ENCODE results near the gene SMPDL3B.
"Not testable (repeated sequence)": the region's sequence is repeated elsewhere in the genome, so short reads cannot be mapped to it uniquely, and the experiment has no call there.

The SMPDL3B gene

DNA sequence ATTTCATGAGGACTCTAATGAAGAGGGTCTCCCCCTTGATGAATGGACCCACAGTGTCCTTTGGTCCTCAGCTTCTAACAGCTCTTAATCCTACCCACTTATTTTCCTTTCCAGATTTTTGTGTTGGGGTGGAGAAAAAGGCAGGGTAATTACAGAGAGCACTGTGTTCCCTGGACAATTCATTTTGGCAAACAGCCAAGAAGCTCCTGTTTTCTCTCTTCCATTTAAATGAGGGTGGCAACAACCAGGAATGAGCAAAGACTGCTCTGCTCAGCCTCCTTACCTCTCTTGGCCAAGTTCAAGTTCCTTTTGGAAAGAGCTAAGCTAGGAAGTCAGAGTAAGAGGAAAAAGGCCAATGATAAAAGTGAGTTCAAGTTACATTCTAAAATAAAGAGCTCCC lies 36.9 kb downstream of the SMPDL3B start:
- DNase-seq = no peak

DNA sequence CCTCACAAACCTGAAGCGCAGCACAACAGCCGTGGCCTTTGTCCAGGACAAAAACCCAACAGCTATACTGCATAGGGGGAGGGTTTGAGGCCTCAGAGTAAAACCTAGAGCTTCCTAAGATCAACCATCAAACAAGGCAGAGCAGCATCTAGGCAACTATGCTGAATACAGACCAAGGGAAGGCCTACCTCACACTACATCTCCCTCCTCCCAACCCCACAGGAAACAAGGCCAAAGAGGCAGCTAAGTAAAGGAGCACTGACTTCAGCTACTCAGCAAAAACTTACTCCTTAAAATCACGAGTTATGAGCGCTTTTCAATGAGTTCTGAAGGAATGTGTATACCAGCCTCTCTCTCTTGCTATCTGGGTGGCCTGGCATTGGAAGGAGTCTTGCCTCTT lies 37.3 kb downstream of the SMPDL3B start:
- DNase-seq = no peak

DNA sequence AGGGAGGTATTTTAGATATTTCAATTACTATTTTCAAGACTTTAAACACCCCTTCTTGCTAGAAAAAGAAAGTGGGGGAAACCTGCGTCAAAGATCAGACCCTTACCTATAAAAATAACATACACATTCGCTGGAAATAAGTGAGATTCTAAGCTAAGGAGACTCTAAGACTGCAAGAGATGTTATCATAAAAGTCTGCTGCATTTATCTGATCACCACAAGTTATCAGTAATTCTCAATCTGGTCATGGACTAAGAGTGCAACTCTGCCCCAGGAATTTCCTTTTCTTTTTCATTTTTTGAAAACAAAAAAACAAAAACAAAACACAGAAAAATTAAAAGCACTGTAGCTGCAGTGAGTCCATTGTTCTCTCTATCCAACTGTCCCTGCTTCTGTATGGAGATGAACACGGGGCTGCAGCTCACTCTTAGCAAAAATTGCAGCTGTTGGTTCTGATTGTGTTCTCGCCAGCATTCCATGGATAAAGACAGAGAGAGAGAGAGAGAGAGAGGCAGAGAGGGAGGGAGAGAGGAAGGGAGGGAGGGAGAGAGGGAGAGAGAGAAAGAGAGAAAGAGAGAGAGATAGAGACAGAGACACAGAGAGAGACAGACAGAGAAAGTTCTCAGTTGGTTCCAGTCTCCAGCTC lies 39.1 kb downstream of the SMPDL3B start:
- no peak for DNase-seq

DNA sequence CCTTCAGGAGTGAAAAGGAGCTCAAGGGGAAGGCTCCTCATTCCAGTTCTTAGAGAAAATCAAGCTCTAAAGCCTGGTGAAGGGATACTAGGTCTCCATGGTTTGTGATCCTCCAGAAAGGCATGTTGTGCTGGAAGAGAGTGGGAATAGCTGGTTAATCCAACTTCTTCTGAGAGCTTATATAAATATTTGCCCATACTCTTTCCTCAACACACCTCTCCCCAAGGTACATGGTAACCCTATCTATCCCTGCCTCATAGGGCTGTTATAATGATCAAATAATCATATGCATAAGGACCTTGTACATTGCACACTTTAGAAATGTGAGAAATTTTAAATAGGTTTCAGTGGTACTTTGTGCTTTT lies 39.6 kb downstream of the SMPDL3B start:
- DNase-seq = no peak

DNA sequence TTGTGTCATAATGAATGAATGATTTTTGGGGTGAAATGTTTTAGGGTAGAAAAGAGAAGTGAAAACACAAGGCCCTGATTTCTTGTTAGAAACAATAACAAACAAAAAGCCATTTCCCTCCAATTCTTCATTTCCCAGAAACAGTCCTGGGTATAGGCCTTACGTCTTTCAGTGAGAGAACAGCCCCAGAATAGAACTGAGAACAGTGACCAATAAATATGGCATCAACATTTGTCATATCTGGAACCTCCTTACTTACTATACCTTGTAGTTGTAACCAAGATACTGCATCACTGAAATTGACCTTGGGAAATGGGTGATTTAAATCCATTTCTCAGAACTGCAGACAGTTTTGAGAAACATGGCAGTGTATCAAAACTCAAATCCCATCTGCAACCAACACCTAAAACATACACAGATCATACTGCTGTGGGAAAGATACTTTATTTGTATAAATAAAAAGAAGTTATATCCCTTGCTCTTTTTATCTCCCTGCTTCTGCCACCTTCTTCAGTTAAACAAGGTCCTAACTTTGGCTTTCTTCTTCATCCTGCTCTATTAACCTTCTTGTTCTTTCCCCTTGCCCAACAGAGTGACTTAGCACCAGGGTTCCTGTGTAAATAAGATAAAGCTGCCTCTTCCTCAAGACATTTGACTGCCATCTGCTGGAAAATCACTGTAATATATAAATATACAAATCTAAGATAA lies 44.5 kb downstream of the SMPDL3B start:
- DNase-seq = peak in 1 of 2 experiments; percentile 47

DNA sequence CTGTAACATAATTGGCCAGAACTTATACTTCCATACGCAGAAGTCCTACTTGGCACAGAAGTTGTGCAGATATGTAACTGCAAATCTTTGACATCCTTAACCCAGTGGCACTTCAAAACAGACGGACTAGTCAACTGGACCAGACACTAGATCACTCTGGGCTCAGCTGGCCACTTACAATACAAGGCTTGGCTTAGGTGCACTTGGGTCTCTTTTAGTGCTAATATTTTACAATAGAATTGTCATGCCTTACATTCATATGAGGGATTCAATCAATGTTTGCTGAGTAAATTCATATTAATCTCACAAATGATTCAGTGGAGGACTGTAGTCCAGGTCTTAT lies 45.0 kb downstream of the SMPDL3B start:
- DNase-seq = no peak

DNA sequence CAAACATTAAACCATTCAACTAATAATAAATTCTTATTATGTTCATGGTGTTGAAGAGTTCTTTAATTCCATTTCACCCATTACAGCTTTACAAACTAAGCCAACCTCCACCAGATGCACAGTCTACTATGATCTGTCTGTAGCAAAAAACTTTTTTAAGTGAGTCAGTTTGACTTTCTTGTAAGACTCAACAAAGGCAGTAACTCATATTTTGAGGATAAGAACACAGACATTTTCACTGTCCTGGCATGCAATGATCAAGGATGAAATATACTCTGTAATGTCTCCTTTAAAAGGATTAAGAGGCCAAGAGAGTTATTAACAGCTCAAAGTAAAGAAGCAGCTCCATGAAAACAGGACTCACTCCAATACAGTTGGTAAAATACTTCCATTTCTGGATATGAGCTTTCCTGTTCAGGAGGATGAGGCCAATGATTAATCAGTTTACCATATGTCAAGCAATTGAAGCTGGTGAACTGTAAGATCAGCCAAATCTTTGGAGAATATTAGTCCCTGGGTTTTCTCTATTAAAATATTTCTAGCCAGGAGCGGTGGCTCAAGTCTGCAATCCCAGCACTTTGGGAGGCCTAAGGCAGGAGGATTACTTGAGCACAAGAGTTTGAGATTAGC lies 45.5 kb downstream of the SMPDL3B start:
- no peak for DNase-seq

DNA sequence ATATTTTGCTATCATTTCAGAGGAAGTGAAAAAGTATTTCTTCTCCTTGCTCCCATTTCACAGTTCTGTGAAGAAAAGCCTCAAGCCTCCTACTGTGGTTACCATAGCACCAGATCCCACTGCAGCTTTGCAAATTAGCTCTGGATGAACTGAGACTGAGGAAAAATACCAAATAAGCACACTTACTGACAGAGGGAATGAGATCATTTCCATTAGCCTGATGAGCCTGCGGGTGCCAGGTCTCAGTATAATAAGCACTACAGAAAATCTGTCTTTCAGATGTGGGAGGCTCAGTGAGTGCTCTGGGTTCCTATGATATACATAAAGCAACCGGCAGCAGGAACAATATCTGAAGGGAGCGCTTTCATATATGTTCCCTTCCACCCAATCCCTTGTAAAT lies 46.3 kb downstream of the SMPDL3B start:
- DNase-seq = no peak

DNA sequence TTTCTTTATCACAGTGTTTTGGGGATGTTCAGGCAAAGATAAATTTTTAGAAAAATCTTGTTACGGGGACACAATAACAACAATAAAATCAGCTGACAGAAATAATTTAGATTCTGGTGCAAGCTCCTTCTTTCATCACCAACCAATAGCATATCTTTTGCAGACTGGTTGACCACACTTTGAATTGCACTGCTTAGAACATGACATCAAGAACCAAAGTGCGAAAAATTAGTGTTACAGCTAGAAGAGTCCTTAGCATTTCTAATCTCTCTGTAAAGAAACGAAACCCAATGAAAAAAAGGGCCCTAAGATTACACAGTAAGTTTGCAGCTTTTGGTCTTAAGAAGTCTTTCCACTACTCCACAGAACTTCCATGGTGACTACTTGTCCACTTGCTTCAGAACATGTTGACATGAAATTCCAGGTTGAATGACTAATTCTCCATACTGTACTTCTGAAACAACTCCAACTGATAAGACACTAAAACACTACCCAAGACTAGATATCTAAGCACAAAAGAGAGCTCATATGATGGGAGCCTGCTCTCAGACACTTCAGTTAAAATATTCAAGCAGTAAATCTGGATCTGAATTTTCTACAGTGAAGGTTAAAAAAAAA lies 56.2 kb downstream of the SMPDL3B start:
- DNase-seq = no peak

DNA sequence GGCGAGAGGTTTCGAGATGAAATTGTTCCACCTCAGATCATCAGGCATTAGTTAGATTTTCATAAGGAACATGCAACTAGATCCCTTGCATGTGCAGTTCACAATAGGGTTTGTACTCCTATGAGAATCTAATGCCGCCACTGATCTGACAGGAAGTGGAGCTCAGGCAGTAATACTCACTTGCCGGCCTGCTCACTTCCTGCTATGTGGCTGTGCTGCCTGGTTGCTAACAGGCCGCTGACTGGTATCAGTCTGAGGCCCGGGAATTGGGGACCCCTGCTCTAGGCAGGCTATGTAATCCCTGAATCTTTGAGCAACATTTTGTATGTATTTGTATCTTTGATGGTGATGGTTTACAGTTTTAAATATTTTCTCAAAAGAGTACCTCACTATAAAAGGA lies 57.5 kb downstream of the SMPDL3B start:
- DNase-seq = no peak

DNA sequence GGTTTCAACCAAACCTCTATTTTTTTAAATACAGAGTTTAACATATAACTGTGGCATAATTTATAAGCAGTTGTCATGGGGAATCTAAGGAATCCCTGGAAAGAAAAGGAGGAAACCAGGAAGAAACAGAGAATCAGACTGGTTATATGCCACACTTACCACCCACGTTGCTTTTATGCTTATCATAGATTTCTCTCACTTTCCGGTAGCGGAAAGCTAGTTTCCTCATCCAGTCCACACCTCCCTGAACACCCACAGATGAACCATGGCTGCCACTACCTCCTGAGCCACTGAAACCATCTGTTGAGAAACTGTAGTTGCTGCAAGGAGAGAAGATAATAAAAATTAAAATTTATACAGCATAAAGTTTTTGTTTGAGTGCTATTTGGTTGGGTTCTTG lies 58.4 kb downstream of the SMPDL3B start:
- DNase-seq = no peak

DNA sequence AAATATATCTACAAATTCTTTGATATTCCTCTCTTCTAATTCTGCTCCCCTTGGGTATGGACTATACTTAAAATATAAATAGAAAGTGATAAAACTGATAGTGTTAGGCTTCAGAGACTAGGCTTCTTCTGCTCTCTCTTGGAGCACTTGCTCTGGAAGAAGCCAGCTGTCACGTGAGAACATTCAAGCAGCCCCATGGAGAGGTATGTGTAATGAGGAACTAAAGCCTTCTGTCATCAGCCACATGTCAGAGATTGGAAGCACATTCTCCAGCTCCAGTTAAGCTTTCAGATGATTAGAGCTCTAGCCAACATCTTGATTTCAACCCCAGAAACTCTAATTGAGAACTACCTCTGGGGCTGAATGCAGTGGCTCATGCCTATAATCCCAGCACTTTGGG lies 59.3 kb downstream of the SMPDL3B start:
- DNase-seq = no peak

DNA sequence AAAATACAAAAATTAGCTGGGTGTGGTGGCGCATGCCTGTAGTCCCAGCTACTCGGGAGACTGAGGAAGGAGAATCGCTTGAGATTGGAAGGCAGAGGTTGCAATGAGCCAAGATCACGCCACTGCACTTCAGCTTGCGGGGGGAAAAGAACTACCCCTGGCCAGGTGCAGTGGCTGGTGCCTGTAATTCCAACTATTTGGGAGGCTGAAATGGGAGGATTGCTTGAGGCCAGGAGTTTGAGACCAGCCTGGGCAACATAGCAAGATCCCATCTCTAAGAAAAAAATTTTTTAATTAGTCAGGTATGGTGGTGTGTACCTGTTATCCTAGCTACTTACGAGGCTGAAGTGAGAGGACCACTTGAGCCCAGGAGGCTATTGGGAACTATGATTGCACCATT lies 59.7 kb downstream of the SMPDL3B start:
- DNase-seq = not testable (repeated sequence)

DNA sequence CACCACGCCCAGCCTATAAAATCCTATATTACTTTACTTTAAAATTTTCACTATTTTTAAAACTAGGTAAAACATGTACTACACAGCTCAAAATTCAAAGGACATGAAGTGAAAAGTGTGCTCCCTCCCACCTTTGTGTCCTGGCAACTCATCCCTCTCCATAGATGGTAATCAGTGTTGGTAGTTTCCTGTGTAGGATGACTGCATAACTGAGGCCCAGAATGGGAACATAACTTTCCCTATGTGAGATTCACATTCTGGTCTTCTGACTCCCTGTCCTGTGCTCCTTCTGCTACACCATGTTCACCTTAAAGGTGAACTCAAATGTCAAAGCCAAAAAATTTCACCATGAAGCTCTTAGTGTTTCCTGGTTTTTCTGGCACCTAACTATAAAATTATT lies 64.3 kb downstream of the SMPDL3B start:
- no peak for DNase-seq

DNA sequence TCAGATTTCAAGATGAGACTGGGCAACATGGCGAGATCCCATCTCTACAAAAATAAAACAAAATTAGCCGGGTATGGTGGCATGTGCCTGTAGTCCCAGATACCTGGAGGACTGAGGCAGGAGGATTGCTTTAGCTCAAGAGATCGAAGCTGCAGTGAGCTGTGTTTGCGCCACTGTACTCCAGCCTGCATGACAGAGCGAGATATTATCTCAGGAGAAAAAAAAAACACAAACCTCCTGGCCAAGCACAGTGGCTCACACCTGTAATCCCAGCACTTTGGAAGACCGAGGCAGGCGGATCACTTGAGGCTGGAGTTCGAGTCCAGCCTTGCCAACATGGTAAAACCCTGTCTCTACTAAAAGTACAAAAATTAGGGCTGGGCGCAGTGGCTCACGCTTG lies 67.8 kb downstream of the SMPDL3B start:
- no peak for DNase-seq

DNA sequence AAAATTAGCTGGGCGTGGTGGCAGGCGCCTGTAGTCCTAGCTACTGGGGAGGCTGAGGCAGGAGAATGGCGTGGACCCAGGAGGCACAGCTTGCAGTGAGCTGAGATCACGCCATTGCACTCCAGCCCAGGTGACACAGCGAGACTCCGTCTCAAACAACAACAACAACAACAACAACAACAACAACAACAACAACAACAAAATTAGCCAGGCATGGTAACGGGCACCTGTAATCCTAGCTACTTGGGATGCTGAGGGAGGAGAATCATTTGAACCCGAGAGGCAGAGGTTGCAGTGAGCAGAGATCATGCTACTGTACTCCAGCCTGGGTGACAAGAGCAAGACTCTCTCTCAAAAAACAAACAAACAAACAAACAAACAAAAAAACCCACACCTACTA lies 68.3 kb downstream of the SMPDL3B start:
- DNase-seq = not testable (repeated sequence)
